HG03097 (cell line): ENCODE measurements around the gene KIF13A.
"Not testable (repeated sequence)": the region's sequence is repeated elsewhere in the genome, so short reads cannot be mapped to it uniquely, and the experiment has no call there.

ENCODE experiments used
- ATAC-seq: cut with Tn5 transposase; IDR thresholded peaks from one replicate; pipeline ENCODE4 v1.9.1; 2021; ENCODE audit not compliant: unreplicated experiment, low FRiP score

Gene KIF13A

GRCh38 chr6:17935188-17936149, 52.0 kb downstream of the KIF13A start:
- no peak for ATAC-seq

- ATAC-seq, result no peak
Observed at GRCh38 chr6:17933716-17934115, 53.7 kb downstream of the KIF13A start.

- no peak for ATAC-seq
Observed at GRCh38 chr6:17932330-17932852, 55.0 kb downstream of the KIF13A start.

GRCh38 chr6:17931227-17931626, 56.2 kb downstream of the KIF13A start:
- ATAC-seq, result no peak

GRCh38 chr6:17930321-17930993, 57.0 kb downstream of the KIF13A start:
- ATAC-seq, result no peak

- no peak for ATAC-seq
Observed at GRCh38 chr6:17928514-17929430, 58.7 kb downstream of the KIF13A start.

- ATAC-seq, result no peak
Observed at GRCh38 chr6:17927705-17928104, 59.7 kb downstream of the KIF13A start.

GRCh38 chr6:17923401-17923863, 64.0 kb downstream of the KIF13A start:
- no peak for ATAC-seq

- ATAC-seq, result no peak
Observed at GRCh38 chr6:17921454-17921853, 66.0 kb downstream of the KIF13A start.

- ATAC-seq, result no peak
Observed at GRCh38 chr6:17919496-17919895, 67.9 kb downstream of the KIF13A start.

- ATAC-seq, result no peak
Observed at GRCh38 chr6:17917837-17918763, 69.3 kb downstream of the KIF13A start.

- no peak for ATAC-seq
Observed at GRCh38 chr6:17914651-17915050, 72.8 kb downstream of the KIF13A start.

GRCh38 chr6:17912521-17912920, 74.9 kb downstream of the KIF13A start:
- ATAC-seq, result no peak

GRCh38 chr6:17911656-17912055, 75.8 kb downstream of the KIF13A start:
- ATAC-seq, result not testable (repeated sequence)

- no peak for ATAC-seq
Observed at GRCh38 chr6:17910189-17910588, 77.2 kb downstream of the KIF13A start.

GRCh38 chr6:17908831-17909230, 78.6 kb downstream of the KIF13A start:
- no peak for ATAC-seq

GRCh38 chr6:17907406-17908229, 79.8 kb downstream of the KIF13A start:
- ATAC-seq, result no peak
